Stomach (tissue), 4 donors: ENCODE results near the gene RGS7BP.

ENCODE experiments used
- CTCF ChIP-seq, 7 experiments: fragments of 450-650 bp in 4 of 7; fragments of 200-600 bp in 3 of 7; sonication (generic) in 3 of 7; IDR thresholded peaks; one replicate each; pipeline ENCODE4 v1.5.1; 2016 to 2019; ENCODE audit warnings: antibody characterized with exemption in 7 of 7, control low read depth in 2 of 7, mild to moderate bottlenecking in 1 of 7
- POLR2A ChIP-seq, 4 donors: fragments of 450-650 bp; IDR thresholded peaks; one replicate each; pipeline ENCODE4 v1.6.1; 2016; ENCODE audit warnings: antibody characterized with exemption in 4 of 4, control low read depth in 2 of 4, mild to moderate bottlenecking in 1 of 4, moderate library complexity in 1 of 4
- POLR2AphosphoS5 ChIP-seq, 3 donors: sonication (generic); formaldehyde crosslinking; IDR thresholded peaks; one replicate each; pipeline ENCODE4 v1.6.1; 2016; ENCODE audit warnings: antibody characterized with exemption in 3 of 3

DNA sequence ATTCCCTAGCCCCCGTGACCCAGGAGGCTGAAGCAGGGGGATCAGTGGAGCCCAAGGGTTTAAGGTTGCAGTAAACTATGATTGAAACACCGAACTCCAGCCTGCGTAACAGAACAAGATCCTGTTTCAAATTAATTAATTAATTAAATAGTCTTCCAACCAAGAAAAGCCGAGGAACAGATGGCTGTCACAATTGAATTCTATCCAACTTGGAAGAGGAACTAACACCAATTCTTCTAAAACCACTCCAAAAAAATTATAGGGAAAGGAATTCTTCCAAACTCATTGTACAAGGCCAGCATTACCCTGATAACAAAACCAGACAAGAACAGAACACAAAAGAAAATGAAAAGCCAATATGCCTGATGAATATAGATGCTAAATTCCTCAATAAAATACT, 43.4 kb upstream of the RGS7BP start:
- TF ChIP-seq POLR2A (IDR thresholded peaks at IDR 0.05) (no peak), CTCF (IDR thresholded peaks at IDR 0.05) (no peak), POLR2AphosphoS5 (IDR thresholded peaks at IDR 0.05) (no peak)
